GM21447 (cell line): ENCODE data around the gene ORM2.

ENCODE experiments used
- ATAC-seq: cut with Tn5 transposase; IDR thresholded peaks from one replicate; pipeline ENCODE4 v1.9.1; 2021; ENCODE audit not compliant: unreplicated experiment

ORM2 gene

GRCh38 chr9:114348261-114348905 lies 18.7 kb downstream of the ORM2 start:
- no peak for ATAC-seq

- peak; percentile 90 for ATAC-seq
These were observed 19.3 kb downstream of the ORM2 start for GRCh38 chr9:114348906-114349482.

GRCh38 chr9:114349713-114350480 lies 20.2 kb downstream of the ORM2 start:
- ATAC-seq, result no peak

GRCh38 chr9:114350636-114351401 lies 21.1 kb downstream of the ORM2 start:
- ATAC-seq, result no peak

GRCh38 chr9:114351932-114352331 lies 22.3 kb downstream of the ORM2 start:
- ATAC-seq, result no peak

- ATAC-seq, result no peak
These were observed 26.2 kb downstream of the ORM2 start for GRCh38 chr9:114355821-114356220.

- no peak for ATAC-seq
These were observed 27.1 kb downstream of the ORM2 start for GRCh38 chr9:114356792-114357191.

- ATAC-seq, result no peak
These were observed 27.7 kb downstream of the ORM2 start for GRCh38 chr9:114357360-114357759.

- ATAC-seq, result no peak
These were observed 28.3 kb downstream of the ORM2 start for GRCh38 chr9:114357911-114358328.

GRCh38 chr9:114359801-114360200 lies 30.1 kb downstream of the ORM2 start:
- no peak for ATAC-seq

GRCh38 chr9:114361542-114361941 lies 31.9 kb downstream of the ORM2 start:
- ATAC-seq, result no peak

GRCh38 chr9:114362394-114362793 lies 32.7 kb downstream of the ORM2 start:
- ATAC-seq, result no peak

- no peak for ATAC-seq
These were observed 33.8 kb downstream of the ORM2 start for GRCh38 chr9:114363424-114363823.

GRCh38 chr9:114364134-114365041 lies 34.7 kb downstream of the ORM2 start:
- no peak for ATAC-seq

GRCh38 chr9:114365194-114365593 lies 35.5 kb downstream of the ORM2 start:
- ATAC-seq, result no peak

- peak; percentile 53 for ATAC-seq
These were observed 36.9 kb downstream of the ORM2 start for GRCh38 chr9:114366334-114367128.

- no peak for ATAC-seq
These were observed 37.7 kb downstream of the ORM2 start for GRCh38 chr9:114367366-114367765.

GRCh38 chr9:114367772-114368569 lies 38.3 kb downstream of the ORM2 start:
- ATAC-seq, result no peak
